NCI-H1436 (cell line): ENCODE results near the gene ANKRD17.
"Not testable (repeated sequence)": the region's sequence is repeated elsewhere in the genome, so short reads cannot be mapped to it uniquely, and the experiment has no call there.

ENCODE experiments used
- DNase-seq: peaks from one replicate; lab custom pipeline; 2025; lab: John Stamatoyannopoulos, UW

Gene ANKRD17, protein sequence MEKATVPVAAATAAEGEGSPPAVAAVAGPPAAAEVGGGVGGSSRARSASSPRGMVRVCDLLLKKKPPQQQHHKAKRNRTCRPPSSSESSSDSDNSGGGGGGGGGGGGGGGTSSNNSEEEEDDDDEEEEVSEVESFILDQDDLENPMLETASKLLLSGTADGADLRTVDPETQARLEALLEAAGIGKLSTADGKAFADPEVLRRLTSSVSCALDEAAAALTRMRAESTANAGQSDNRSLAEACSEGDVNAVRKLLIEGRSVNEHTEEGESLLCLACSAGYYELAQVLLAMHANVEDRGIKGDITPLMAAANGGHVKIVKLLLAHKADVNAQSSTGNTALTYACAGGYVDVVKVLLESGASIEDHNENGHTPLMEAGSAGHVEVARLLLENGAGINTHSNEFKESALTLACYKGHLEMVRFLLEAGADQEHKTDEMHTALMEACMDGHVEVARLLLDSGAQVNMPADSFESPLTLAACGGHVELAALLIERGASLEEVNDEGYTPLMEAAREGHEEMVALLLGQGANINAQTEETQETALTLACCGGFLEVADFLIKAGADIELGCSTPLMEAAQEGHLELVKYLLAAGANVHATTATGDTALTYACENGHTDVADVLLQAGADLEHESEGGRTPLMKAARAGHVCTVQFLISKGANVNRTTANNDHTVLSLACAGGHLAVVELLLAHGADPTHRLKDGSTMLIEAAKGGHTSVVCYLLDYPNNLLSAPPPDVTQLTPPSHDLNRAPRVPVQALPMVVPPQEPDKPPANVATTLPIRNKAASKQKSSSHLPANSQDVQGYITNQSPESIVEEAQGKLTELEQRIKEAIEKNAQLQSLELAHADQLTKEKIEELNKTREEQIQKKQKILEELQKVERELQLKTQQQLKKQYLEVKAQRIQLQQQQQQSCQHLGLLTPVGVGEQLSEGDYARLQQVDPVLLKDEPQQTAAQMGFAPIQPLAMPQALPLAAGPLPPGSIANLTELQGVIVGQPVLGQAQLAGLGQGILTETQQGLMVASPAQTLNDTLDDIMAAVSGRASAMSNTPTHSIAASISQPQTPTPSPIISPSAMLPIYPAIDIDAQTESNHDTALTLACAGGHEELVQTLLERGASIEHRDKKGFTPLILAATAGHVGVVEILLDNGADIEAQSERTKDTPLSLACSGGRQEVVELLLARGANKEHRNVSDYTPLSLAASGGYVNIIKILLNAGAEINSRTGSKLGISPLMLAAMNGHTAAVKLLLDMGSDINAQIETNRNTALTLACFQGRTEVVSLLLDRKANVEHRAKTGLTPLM (N-terminal part only)

DNA sequence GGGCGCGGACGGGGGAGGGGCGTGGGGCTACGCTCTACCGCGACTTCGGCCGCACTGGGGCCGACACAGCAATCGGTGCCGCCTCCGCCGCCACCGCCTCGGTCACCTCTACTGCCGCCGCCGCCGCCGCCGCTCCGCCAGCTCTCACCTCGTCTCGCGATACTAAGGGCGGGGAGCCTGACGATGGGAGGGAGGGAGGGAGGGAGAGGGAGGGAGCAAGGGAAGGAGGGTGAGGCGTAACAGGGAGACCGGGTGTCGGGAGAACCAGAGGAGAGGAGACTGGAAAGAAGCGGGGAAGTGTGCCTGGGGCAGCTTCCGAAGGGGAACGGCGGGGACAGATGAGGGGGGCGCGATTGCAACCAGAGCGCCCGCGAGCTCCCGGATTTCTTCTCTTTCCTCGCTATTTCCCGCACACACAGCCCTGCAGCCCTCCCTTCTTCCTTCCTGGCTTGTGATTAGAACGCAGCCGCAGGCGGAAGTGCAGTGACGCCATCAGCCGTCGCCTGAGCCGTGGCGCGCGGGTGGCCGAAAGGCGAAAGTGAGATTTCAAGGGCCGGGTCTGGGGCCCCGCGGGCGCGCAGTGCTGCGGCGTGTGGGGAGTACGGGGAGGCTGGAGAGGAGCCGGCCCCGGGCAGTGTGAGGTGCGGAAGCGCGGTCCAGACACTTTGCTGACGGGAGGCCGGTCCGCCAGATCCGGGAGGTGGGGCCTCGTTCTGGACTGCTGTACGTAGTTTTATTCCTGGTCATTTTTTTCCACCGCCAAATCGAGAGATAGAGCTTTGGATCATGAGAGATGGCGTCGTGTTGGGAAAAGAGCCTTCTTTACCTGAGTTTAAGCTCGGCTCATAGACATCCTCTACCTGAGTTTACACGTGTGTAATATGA is at the start of gene ANKRD17:
Gene ANKRD17, minus strand, starts transcription at position 113 of the 885 bp plus-strand sequence. CDS start 130 bp downstream, outside the sequence.
- peak; percentile 91 for DNase-seq

DNA sequence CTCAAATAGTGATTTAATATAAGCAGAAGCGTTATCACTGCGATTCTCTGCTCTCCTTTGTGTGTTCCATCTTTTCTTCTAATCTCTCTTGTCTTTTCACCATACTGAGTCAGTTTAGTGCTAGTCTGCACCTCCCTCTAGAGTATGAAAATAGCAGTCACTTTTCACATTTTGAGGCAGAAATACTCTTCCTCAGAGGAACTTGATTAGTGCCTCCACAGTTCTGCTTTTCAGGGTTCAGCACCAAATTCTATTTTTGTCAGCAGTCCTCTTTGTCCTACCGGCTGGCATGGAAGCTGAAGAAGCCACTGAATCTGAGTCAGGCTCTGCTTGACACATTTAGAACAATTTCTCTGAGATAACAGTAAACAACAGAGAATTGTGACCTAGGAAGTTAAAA is 49.7 kb upstream of the ANKRD17 start:
- DNase-seq: no peak

- DNase-seq: no peak
Observed at GRCh38 chr4:73303711-73304110, 45.1 kb upstream of the ANKRD17 start.

- no peak for DNase-seq
Observed at GRCh38 chr4:73299548-73300280, 41.1 kb upstream of the ANKRD17 start.

DNA sequence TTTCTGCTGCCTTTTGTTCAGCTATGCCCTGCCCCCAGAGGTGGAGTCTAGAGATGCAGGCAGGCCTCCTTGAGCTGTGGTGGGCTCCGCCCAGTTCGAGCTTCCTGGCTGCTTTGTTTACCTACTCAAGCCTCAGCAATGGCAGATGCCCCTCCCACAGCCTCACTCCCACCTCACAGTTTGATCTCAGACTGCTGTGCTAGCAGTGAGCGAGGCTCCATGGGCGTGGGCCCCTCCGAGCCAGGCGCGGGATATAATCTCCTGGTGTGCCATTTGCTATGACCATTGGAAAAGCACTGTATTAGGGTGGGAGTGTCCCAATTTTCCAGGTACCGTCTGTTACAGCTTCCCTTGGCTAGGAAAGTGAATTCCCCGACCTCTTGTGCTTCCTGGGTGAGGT is 34.1 kb upstream of the ANKRD17 start:
- not testable (repeated sequence) for DNase-seq

GRCh38 chr4:73281982-73282381 is 23.4 kb upstream of the ANKRD17 start:
- DNase-seq: no peak

GRCh38 chr4:73281396-73281795 is 22.8 kb upstream of the ANKRD17 start:
- DNase-seq: no peak

DNA sequence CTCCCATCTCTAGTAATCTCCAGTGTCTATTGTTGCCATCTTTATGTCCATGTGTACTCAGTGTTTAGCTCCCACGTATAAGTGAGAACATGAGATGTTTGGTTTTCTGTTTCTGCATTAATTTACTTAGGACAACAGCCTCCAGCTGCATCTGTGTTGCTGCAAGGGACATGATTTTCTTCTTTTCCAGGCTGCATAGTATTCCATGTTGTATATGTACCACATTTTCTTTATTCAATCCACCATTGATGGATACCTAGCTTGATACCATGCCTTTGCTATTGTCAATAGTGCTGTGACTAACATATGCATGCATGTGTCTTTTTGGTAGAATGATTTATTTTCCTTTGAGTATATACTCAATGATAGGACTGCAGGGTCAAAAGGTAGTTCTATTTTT is 18.6 kb upstream of the ANKRD17 start:
- DNase-seq: no peak

GRCh38 chr4:73275318-73275654 is 16.7 kb upstream of the ANKRD17 start:
- DNase-seq: no peak

DNA sequence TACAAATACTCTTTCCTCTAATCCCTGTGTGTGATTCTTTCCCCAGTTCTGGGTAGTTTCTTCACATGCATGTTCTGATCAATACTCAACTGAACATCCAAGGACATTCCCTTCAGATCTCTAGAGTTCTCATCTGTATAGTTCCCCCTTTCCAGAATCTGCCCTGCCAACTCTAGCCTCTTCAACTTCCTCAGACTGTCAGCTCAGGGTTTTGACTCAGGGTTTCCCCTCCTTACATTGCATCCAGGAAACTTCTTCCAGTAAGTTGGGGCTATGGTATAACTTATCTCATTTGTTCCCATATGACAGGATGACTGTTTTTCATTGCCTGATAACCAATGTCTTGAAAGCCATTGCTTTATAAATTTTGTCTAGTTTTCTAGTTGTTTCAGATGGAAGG is 14.2 kb upstream of the ANKRD17 start:
- no peak for DNase-seq

DNA sequence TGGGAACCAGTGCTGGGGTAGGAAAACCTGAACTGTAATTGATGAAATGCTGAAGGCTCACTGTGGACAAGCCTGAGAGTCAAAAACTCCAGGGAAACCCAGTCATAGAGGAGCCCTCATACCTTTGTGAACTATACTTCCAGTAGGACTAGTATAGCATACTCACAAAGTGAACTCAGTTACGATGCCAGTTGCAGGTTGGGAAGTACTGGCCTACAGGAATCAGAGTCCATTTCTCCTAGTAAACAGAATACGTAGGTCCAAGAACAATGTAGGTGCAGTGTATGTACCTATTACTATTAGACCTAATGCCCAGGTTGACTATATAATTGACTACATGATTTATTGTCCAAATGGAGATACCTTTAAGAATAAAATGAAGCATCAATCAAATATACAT is 8.5 kb upstream of the ANKRD17 start:
- no peak for DNase-seq

DNA sequence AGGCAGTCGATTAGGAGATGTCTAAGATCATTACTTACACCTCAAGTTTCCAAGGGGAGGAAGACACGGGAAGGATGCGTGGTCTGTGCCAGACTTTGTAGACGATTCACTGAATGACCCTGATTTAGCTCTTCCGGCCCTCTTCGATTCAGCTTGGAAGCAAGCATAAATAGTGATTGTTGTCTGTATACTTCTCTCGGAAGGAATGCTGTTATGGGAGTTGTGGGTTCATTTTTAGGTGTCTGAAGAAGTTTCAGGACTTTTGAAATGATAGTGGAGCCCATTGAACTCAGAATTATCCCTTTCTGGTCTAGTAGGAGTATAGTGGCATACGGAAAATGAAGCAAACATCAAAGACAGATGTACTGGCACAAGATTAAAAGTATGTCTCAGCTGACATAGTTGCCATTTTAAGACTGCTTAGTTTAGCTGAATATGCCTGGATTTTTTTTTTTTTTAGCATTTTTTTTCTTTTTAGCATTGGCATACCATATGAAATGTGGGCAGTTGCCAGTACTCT is 1.0 kb upstream of the ANKRD17 start:
- DNase-seq: no peak

DNA sequence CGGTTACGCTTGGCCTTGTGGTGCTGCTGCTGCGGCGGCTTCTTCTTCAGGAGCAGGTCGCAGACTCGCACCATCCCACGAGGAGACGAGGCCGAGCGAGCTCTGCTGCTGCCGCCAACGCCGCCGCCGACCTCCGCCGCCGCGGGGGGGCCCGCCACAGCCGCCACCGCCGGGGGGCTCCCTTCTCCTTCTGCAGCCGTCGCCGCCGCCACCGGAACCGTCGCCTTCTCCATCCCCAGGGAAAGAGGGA is 237 bp downstream of the ANKRD17 start:
- no peak for DNase-seq

DNA sequence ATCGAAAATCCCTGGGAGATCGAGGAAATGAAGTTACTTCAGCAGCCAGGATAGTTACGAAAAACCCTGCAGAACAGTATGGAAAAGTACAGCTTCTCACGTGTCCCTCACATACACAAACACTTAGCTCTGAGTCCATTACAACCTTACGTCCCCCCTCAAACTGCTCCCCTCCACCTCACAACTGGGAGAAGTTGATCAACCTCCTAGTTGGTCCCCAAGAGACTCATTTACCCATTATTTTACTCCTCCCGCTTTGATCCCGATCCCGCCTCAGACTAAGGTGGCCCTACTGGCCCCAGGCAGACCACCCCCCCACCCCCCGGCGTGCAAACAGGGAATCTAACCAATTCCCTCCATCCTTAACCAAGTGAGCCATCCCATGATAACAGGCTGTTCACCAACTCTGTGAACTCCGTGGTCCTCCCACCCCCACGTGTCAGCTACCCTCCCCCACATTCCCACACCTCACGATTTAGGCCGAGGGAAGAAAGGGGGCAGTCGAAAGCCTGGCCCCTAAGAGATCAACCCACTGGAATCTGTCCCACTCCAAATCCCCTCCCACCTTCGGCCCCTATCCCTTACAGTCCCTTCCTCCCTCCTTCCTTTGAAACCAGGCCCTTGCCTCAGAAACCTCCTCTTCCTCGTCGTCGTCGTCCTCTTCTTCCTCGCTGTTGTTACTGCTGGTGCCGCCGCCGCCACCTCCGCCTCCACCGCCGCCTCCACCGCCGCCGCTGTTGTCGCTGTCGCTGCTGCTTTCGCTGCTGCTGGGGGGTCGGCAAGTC is 755 bp downstream of the ANKRD17 start:
- DNase-seq: peak; percentile 0

DNA sequence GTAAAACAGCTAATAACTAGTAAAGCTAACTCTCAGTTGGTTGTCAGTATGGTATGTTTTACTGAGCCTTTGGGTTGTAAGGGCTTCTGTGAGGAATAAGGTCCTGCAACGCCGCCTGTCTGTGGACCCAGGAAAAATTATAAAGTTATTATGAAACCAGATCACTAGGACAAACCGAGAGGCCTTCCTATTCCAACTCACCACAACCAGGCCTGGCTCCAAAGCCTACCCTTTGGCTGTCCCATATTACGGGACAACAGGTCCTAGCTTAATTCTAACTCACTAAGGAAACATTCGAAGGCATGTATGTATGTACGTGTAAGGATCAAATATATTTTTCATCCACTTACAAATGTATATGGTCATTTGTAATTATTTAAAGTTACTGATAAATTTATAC is 1.4 kb downstream of the ANKRD17 start:
- peak; percentile 61 for DNase-seq

DNA sequence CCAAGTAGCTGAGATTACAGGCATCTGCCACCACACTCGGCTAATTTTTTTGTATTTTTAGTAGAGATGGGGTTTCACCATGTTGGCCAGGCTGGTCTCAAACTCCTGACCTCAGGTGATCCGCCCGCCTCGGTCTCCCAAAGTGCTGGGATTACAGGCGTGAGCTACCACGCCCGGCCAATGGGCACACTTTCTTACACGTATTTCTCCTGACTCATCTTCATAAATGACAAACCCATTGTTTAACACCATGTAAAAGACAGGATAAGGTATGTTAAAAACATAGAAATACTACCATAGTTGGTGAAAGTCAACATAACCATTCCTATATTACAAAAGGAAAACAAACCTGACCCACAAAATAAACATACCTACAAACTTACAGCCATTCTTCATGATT is 2.8 kb downstream of the ANKRD17 start:
- DNase-seq: not testable (repeated sequence)

DNA sequence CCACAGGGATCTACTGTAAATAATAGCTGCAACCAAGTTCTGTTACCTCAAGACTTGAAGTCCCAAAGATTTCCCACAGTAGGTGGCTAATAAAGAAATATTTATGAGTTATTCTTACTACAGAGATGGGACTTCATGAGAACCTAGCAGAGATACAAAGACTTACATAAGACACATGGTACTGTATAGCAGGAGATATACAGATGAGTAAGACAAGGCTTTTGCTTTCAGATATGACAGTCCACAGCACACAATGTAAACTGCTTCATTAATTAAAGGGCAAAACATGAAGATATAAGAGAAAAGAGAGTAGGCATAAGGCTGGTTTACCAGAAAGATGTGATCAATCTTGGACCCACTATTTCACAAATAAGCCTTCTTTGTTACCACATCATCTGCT is 6.6 kb downstream of the ANKRD17 start:
- no peak for DNase-seq

- DNase-seq: no peak
Observed at GRCh38 chr4:73251384-73251783, 7.2 kb downstream of the ANKRD17 start.

- DNase-seq: no peak
Observed at GRCh38 chr4:73250642-73251041, 8.0 kb downstream of the ANKRD17 start.

GRCh38 chr4:73248821-73249220 is 9.8 kb downstream of the ANKRD17 start:
- no peak for DNase-seq
